GM19324 (cell line): ENCODE data around the gene WDR17.
A peak's percentile ranks its signal among the peaks of the same experiment; 100 is the strongest.
"Not testable (repeated sequence)": the region's sequence is repeated elsewhere in the genome, so short reads cannot be mapped to it uniquely, and the experiment has no call there.

Experiments
- ATAC-seq: cut with Tn5 transposase; IDR thresholded peaks from one replicate; pipeline ENCODE4 v1.9.1; 2021; ENCODE audit warnings: mild to moderate bottlenecking, moderate library complexity; ENCODE audit not compliant: unreplicated experiment, low FRiP score

WDR17 gene

DNA sequence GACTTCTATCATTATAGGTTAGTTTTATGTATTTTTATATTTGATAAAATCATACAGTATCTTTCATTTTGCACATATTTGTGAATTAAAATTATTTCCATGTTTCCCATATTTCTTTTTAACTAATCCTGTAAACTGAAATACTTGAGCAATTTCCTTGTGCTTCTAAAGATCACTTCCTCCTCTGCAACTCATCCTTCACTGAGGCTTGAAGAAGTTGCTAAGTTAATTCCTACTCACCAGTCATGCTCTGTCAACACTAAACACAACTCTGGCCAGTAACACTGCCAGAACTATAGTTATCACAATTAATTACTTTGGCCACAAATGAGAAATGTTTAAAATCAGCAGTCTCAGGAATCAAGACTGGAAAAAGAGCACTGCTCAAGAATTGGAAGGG lies 123.0 kb downstream of the WDR17 start:
- no peak for ATAC-seq

DNA sequence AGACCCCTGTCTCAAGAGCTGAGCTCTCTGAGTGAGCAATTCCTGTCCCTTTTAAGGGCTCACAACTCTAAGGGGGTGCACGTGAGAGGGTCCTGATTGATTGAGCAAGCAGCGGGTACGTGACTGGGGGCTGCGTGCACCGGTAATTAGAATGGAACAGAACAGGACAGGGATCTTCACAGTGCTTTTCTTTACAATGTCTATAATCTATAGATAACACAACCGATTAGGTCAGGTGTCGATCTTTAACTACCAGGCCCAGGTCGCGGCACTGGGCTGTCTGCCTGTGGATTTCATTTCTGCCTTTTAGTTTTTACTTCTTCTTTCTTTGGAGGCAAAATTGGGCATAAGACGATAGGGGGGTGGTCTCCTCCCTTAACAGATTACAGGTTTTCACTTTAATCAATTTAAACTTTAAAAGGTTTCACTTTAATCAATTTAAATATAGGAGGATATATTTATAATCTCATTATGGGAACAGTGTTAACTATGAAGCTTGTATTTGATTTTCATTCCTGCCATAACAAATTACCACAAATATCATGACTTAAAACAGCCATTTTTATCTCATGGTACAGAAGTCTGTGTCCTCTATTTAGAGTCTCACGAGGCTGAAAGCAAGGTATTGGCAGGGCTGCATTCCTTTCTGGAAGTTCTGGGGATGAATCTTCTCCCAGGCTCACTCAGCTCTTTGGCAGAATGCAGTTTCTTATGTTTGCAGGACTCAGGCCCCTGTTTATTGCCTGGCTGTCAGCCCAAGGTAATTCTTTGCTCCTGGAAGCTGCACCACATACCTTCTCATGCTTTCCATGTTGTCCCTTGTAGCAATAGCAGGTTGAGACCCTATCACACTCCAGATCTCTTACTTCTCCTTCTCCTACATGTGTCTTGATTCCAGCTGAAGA lies 124.5 kb downstream of the WDR17 start:
- no peak for ATAC-seq

DNA sequence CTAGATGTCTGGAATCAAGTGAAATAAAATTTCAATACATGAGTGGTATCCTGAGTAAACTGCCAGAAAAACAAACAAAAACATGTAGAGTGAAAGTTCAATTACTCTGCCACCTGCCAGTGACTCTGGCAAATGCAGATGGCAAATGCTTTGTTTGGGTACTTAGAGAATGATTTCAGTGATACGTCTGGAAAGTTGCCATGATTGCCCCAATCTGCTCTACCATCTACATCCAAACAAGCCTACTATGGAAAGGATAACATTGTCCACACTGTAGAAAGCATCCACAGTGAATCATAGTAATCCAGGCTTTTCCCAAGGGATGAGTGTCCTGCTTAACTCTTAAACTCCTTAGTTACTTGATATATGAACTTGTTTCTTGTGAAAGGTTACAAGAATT lies 126.3 kb downstream of the WDR17 start:
- ATAC-seq, result no peak

DNA sequence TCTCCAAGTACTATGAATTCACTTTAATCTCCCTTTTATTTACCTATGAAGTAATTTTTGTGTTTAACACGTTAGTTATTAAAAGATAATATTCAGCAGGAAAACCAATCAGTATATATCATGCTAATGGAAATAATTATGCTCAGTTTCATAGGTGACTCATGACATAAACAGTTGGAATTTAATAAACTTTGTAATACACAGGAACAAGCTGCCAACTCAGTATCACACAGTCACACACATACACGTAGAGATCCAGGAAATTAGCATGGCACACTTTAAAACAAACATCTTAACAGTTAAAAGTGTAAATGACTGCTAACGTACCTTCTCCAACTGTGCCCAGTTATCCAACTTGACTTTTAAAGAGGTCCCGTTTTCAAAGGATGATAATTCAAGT lies 127.5 kb downstream of the WDR17 start:
- ATAC-seq, result no peak

DNA sequence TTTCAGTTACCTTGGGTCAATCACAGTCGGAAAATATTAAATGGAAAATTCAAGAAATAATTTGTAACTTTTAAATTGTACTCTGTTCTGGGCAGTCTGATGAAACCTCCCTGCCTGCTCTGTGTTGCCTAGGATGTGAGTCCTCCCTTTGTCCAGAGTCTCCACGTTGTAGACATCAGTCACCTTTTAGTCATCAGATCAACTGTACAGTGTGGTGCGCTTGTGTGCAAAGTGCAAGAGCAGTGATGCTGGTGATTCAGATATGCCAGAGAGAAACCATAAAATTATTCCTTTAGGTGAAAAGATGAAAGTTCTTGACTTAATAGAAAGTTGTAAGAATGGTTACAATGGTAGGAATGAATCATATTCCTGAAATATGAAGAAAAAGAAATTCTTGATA lies 128.3 kb downstream of the WDR17 start:
- ATAC-seq, result no peak

DNA sequence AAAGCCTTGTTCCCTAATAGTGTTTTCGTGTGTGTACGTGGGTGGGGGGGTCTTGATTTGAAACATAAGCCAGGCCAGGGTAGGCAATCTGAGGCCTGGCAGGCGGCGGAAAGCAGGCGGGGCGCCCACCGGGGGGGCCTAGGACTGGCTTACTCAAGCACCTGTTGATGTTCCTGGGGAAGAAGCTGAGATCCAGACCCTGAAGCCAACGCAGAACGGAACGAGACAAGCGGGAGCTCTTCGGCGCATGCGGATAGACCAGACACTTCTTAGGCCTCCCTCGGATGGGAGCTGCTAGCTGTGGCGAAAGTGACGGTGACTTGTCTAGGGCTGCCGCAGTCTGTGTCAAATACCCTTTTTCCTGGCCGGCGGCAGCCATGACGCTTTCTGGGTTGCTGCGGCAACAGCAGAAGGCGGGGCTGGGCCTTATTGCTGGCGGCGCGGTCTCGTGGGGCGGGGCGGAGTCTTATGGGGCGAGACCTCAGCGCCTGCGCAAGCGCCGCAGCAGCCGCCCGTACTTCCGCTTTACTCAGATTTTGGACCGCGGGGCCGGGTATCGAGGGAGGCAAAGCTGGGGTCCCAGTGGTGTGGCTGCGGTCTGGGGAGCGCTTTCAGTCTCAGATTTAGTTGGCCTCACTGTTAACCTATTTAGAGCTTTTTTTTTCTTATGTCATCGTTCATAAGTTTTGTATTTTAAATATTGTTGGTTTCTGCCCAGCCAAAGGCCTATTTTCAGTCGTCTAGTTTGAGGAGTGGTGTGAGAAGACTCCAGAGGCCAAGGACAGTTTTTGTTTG lies 129.7 kb downstream of the WDR17 start, which contains the start of gene SPATA4:
Gene SPATA4, minus strand, starts transcription at position 402 of the 795 bp plus-strand sequence. Its CDS starts 23 bp downstream, at position 379.
- ATAC-seq, result peak; percentile 99

DNA sequence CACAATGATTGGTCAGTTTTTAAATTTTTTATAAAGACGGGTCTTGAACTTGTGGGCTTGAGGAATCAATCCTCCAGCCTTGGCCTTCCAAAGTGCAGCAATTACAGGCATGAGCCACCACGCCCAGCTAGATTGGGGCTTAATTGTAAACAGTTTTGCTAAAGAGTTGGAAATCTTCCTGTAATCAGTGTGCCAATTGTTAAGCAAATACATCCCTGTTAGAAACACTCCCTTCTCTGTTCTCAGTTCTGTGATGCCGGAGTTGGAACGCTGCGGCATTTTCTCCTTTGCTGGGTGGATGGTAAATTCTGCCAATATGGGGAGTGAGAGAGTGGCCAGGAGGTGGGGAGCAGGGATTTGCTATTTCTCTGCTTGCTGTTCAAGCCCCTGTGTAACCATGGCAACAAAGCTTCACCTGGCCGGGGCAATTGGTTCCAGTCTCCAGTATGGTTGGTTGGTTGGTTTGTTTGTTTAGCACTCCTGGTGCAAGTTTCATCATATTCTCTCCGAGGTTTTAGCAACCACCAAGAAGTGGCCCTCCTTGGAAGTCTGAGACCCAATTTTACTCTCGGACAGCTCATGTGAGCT lies 132.8 kb downstream of the WDR17 start:
- no peak for ATAC-seq

DNA sequence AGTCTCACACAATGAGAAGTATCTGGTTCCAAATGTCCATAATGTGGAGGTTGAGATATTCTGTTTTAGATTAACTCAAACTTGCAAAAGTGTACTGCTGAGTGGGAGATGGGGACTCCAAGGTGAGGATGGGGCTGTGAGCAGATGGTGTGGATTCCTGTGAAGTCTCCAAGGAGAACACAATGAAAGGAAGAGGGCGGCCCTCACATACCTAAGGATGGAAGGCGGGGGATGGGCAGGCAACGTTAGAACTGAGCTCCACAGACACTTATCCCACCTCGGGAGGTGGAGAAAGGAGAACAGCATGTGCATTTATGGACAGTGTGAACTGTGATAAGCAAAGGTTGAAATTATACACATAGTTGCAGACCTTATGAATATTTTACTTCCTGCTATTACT lies 139.7 kb downstream of the WDR17 start:
- no peak for ATAC-seq

DNA sequence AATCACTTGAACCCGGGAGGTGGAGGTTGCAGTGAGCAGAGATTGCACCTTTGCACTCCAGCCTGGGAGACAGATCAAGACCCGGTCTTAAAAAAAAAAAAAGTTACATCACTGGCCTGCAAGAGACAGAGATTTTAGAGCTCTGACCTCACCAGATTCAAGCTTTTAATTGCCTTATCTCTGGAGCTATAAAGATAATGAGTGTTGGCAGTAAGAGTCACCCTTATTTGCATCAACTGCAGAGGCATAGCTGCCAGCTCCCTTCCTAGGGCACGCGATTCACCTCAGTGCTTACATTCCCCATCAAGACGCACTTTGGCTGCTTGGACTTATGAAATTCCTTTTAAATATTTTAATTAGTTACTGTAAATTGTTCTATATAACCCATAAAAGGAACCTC lies 142.2 kb downstream of the WDR17 start:
- ATAC-seq, result no peak

DNA sequence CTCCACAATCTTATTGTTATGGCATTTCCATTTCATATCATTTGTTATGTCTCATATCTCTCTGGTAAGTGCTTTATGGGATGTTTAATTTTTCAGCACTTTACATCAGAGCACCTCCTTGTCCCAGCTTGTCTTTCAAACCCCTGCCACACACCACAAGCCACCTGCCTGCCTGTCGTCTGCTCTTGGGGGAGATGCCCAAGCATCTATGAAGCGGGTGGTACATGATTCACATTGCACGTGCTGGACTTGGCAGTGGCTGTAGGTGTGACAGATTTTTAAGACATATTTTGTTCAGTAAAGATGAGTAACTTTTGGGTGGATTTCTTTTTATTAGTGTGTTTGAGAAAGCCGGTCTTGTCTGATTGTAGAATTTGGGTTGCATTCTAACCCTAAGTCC lies 143.9 kb downstream of the WDR17 start:
- ATAC-seq, result no peak

DNA sequence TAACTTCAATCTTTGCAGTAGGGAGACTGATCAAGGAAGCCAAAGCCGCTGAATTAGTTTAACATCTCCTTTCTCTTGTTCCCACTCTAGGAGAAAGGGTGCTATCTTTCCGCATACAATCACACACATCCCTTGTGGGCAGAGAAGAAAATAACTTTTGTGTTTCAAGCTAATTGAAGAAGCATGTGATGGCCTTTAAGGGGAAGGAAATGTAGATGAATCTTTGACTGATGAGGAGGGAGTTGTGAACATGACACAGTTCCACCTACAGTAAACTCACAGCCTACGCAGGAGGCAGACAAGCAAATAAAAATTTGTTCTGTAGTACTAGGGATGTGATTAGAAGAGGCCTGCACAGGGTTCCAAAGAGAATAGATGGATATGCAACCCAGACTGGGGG lies 144.5 kb downstream of the WDR17 start:
- no peak for ATAC-seq

DNA sequence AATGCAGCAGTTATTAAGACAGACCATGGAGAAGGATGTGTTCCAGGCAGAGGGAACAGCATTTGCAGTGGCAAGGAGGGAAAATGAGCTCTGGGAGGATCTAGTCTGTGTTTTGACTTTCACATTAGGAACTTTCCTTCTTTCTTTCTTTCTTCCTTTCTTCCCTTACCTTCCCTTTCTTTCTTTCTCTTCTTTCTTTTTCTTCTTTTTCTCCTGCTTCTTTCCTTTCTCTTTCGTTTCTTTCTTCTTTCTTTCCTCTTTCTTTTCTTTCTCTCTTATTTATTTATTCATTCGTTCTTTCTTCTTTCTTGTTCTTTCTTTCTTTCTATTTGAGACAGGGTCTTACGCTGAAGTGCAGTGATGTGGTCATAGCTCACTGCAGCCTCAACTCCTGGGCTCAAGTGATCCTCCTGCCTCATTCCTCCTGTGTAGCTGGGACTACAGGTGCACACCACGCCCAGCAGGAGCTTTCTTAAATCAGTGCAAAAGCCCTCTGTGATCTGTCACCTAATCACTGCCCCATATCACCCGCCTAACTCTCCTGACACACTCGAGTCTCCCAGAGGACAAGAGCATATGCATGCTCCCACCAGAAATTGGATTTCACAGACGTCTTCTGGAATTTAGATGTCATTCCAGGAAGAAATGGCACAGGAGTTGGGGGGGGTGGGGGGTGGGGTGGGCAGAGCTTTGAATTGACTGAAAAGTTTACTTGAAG lies 145.1 kb downstream of the WDR17 start:
- no peak for ATAC-seq

DNA sequence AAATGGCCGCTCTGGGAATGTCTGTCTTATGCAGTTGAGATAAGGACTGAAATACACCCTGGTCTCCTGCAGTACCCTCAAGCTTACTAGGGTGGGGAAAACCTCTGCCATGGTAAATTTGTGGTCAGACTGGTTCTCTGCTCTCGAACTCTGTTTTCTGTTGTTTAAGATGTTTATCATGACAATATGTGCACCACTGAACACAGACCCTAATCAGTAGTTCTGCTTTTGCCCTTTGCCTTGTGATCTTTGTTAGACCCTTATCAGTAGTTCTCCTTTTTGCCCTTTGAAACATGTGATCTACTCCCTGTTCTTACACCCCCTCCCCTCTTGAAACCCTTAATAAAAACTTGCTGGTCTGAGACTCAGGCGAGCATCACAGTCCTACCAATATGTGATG lies 146.7 kb downstream of the WDR17 start:
- ATAC-seq, result not testable (repeated sequence)

DNA sequence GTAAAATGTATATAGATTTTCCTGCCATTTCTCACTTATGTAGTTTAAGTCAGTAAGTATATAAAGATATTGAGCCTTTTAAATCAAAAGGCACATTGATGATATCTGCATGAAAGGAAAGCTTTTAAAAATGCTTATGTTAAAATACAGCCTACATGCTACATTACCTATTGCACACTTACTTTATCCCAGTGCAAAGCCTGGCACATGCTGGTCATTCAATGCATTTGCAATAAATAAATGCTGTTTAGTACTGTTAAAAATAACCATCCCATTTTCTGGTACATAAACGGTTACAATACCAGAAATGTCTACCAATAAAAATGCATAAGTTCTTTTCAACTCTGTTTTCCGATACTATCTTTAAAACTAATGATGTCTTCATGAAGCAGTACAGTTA lies 151.9 kb downstream of the WDR17 start:
- ATAC-seq, result no peak

DNA sequence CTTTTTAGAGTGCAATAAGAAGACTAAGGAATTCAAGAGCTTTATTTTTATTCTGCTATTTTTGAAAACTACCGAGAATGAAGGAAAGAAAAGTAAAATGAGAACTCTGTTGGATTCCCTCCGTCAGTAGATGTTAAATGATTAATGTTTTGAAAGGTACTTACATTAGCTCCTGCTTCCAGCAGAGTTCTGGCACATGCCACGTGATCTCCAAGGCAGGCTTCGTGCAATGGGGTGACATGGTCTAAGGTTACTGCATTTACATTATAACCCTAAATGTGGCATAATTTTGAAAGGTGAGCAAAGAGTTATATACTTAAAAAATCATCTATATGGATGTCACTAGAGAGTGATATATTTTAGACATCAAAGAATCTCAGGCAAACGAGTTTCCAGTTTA lies 156.5 kb downstream of the WDR17 start:
- no peak for ATAC-seq

DNA sequence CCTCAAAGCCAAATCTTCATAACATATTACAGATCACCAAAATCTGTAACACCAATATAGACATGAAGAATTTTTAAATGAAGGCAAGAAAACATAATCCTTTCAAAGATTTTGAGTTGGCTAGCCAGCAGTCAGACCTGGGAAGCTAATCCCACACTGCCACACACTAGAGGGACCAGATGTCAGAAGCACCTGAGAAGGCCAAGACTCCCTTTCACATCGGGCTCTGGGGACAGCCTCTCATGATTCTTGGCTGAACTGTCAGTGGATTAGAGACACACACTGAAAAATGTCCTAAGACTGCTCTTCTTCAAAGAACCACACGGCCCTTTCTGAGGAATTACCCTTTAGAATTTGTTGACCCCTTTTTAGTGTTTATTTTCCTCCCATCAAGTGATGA lies 157.9 kb downstream of the WDR17 start:
- no peak for ATAC-seq

DNA sequence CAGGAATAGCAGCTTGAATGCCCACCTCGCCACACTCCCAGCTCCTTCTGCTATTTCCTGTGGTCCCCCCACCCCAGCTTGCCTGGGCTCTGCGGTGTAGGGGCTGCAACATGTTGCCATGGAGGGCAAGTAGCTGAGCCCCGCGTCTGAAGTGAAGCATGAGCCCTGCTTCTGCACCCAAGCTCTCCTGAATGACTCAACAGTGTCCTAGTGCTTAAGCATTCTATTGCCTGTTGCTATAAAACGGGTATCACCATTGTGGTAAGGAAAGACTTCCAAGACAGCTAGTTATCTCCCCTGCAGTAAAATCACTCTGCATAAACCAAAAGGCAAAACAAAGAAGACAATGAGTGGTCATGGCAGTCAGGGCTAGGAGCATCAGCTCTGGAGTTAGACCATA lies 161.1 kb downstream of the WDR17 start:
- no peak for ATAC-seq

DNA sequence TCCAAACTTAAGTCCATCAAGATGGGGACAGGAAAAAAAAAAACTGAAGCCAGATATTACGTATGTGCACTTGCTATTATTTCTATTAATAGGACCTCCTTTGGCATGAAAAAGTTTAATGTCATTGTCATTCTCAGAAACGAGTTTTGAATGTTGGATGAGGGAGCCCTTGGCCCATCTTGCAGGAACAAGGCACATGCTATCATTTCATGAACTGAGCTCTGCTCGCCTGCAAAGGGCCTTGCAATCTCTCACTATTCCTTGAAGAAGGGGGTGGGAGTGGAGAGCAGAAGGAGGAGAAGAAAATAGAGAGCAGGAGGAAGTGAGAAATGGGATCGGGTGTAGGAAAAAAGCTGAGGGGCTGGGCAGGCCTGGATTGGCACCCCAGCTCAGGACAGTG lies 164.0 kb downstream of the WDR17 start:
- ATAC-seq, result no peak
